Uterus (tissue), 4 donors: ENCODE results near the gene UBR4. TPM values are rescaled to one million over a fixed set of nuclear protein-coding genes. Genes with fewer than 3 reads are reported as not detected.

Experiments used
- DNase-seq, 2 donors: peaks; one replicate each; pipeline ENCODE4 v3.0.0-alpha.2; 2019 to 2020
- H3K27ac ChIP-seq, 2 donors: fragments of 200-600 bp; sonication (generic); 1 replicate in 1 of 2; 2 replicates in 1 of 2; pipeline ENCODE4 v1.5.1; 2016 to 2018
- H3K27me3 ChIP-seq, 2 donors: fragments of 200-600 bp; sonication (generic); one replicate each; pipeline ENCODE4 v1.5.1; 2018 to 2019; ENCODE audit warnings: control low read depth in 1 of 2
- H3K36me3 ChIP-seq, 2 donors: fragments of 200-600 bp; sonication (generic); one replicate each; pipeline ENCODE4 v1.5.1; 2019; ENCODE audit warnings: control low read depth in 1 of 2
- H3K4me1 ChIP-seq, 2 donors: fragments of 200-600 bp; sonication (generic); one replicate each; pipeline ENCODE4 v1.5.1; 2018 to 2019; ENCODE audit warnings: control low read depth in 1 of 2
- H3K4me3 ChIP-seq, 2 donors: fragments of 200-600 bp; sonication (generic); 1 replicate in 1 of 2; 2 replicates in 1 of 2; pipeline ENCODE4 v1.5.1; 2018 to 2019; ENCODE audit warnings: mild to moderate bottlenecking in 1 of 2
- H3K9me3 ChIP-seq, 2 donors: fragments of 200-600 bp; sonication (generic); one replicate each; pipeline ENCODE4 v1.5.1; 2019; ENCODE audit warnings: control low read depth in 1 of 2
- CTCF ChIP-seq, 4 experiments: fragments of 200-600 bp in 2 of 4; fragments of 450-650 bp in 2 of 4; sonication (generic) in 2 of 4; IDR thresholded peaks; one replicate each; pipeline ENCODE4 v1.5.1; 2016 to 2019; ENCODE audit warnings: antibody characterized with exemption in 4 of 4, mild to moderate bottlenecking in 2 of 4, moderate library complexity in 1 of 4
- POLR2A ChIP-seq, 2 donors: fragments of 450-650 bp; IDR thresholded peaks; one replicate each; pipeline ENCODE4 v1.6.1; 2016; ENCODE audit warnings: antibody characterized with exemption in 2 of 2, mild to moderate bottlenecking in 1 of 2, moderate library complexity in 1 of 2
- intact Hi-C: fragments of 100-400 bp; cut with DNase I; formaldehyde crosslinking; loops from one replicate; pipeline ENCODE4 v1.15.1; 2023; ENCODE audit warnings: low total_unique reads
- total RNA-seq, 4 donors: library from RNA; depleted of rRNA in 3 of 4; stranded (reverse); fragments of >200 nt in 3 of 4; gene quantifications; one replicate each; pipeline versions ENCODE4 v1.1.0 to v1.2.4, GENCODE V29; 2014 to 2023
- donor health status: DM: yes; HTN: yes; CAD: no.

The UBR4 gene
- total RNA-seq, 4 donors from 2014 or later: 50.0 to 161 (median 105) TPM

GRCh38 chr1:19254416-19254815 is 44.4 kb upstream of the UBR4 start:
- Histone ChIP-seq H3K4me3 (no peak overlapping the region), H3K36me3 (no peaks in the 10 kb centered on the region), H3K9me3 (no peaks in the 10 kb centered on the region), H3K27ac (no peak overlapping the region), H3K4me1 (peaks cover 0 to 12% of the 10 kb centered on the region in 2 donors), H3K27me3 (no peaks in the 10 kb centered on the region)
- DNase-seq: no peak
- intact Hi-C loops: no loop called here
- TF ChIP-seq CTCF (IDR thresholded peaks at IDR 0.05) (no peak), POLR2A (IDR thresholded peaks at IDR 0.05) (no peak)

DNA sequence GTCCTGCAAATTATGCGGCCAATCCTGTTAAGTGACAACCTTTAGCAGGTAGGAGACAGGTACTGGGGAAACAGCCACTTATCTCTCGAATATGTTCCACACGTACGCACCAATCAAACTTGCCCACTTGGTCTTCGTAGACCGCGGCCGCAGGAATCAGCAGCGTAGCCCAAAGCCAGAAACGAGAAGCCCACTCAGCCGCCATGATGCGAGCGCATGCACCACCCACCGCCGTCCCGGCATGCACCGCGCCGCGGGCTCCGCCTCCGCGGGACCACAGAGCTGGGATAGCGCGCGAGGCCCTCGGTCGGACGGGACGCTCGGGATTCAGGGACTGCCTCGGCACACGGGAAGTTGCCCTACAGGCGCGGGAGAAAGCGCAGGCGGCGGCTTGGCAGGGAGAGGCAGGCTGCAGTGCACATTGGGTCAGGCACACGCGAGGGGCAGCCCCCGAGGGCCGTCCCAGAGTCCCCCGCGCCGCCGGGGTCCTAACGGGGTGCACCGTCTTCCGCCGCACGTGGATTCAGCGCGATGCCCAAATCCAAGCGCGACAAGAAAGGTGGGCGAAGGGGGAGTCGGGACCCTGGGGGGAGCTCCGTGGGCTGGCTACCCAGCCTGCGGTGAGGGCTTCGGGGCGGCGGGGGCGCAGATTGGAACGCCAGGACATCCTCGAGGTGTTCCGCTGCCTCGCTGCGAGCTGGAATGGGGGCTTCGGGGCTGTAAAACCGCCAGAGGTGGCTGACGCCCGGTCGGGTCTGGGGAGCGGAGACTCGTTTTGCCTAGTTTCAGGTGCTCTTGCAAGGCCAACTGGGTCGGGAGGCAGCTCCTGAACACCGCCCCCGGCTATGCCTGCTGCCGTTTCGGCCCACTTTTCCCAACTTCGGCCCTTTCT is 41.5 kb upstream of the UBR4 start, which contains the start of the genes EMC1 and MRTO4:
Gene EMC1, minus strand, starts transcription at position 220 of the 892 bp plus-strand sequence. Its CDS starts 15 bp downstream, at position 205.
Gene MRTO4, plus strand, starts transcription at position 501 of the 892 bp plus-strand sequence. Its CDS starts 31 bp downstream, at position 532.
- H3K27me3 ChIP-seq: no peaks in the 10 kb centered on the region
- peaks cover 0 to 12% of the 10 kb centered on the region in 2 donors for H3K4me1 ChIP-seq
- peak in 2 of 4 experiments; percentile 14 to 39 for TF ChIP-seq CTCF (IDR thresholded peaks at IDR 0.05)
- TF ChIP-seq POLR2A (IDR thresholded peaks at IDR 0.05): peak in 1 of 2 donors; percentile 57
- peak within 1 kb of the TSS; percentile 80 to 82 for H3K4me3 ChIP-seq
- H3K9me3 ChIP-seq: no peaks in the 10 kb centered on the region
- intact Hi-C loops: no loop called here
- DNase-seq: peak; percentile 70 to 88
- peak within 1 kb of the TSS; percentile 93 to 95 for H3K27ac ChIP-seq
- no peaks in the 10 kb centered on the region for H3K36me3 ChIP-seq

DNA sequence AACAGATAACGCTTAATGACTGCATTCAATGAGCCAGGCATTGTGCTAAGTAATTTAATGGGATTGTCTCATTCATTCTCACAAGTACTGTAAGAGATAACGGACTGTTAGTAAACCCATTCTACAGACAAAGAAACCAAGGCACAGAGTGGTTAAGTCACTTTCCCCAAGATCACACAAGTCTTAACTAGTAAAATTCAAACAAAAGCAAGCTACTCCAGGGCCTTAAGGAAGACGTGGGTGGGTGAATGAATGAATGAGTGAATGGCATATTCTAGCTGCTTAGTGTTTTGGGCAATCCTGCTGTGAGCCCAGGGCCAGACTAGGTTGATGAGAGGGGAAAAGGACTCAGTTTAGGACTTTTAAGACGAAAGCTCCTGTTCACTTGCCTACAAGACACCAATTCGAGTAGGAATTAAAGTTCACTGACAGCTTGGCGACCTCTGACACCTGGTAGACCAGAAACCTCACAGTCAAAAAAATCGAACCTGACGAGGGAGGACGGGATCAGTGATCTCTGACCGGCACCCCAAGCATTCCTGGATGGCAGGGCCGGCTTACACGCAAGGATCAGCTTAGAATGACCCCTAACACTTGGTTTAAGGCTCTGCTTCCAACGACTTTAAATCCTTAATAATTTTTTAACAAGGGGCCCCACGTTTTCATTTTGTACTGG is 40.7 kb upstream of the UBR4 start:
- Histone ChIP-seq H3K27ac (peak overlapping the region; percentile 93 to 95), H3K36me3 (no peaks in the 10 kb centered on the region), H3K27me3 (no peaks in the 10 kb centered on the region), H3K9me3 (no peaks in the 10 kb centered on the region), H3K4me3 (peak overlapping the region; percentile 80 to 82), H3K4me1 (peaks cover 0 to 12% of the 10 kb centered on the region in 2 donors)
- intact Hi-C loops: no loop called here
- no peak for DNase-seq
- TF ChIP-seq POLR2A (IDR thresholded peaks at IDR 0.05) (no peak), CTCF (IDR thresholded peaks at IDR 0.05) (no peak)

DNA sequence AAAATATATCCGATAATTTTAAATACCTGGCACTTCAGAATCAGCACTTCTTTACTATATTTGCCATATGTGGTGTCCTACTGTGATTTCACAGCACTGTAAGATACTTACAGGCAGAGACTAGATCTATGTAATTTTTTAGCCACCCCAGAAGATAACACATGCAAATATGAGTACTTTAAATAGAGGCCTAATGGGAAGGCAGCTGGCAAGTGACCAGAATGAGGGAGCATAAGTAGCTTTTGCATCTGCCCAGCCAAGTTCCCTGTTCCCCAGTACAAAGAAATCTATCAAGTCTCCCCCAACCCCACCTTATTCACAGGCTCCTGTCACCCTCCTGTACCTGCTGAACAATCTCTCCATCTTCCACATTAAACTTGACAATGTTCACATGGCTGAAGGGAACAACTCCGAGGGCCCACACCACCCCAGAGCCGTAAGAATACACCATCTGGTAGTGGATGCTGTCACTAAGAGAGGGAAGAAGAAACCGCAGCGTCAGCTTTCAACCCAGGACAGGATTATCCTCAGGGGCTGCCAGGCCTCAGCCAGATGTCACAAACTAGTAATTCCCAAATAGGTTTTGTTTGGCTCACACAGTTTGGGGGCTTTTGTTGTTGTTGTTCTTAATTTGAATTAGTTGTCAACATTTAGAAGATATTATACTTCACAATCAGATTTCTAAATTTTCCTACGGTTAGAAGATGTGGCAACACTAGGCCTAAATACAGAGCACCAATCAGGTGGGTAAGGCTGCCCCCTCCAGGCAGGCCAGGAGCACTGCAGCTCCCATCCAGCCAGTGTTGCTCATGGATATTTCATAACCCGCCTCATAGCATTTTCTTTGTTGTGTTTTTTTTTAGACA is 30.8 kb upstream of the UBR4 start:
- DNase-seq: peak; percentile 52 to 71
- no peaks in the 10 kb centered on the region for H3K9me3 ChIP-seq
- H3K27ac ChIP-seq: peak overlapping the region in 1 of 2 donors; percentile 58
- peak; percentile 76 to 88 (median 84) for TF ChIP-seq CTCF (IDR thresholded peaks at IDR 0.05)
- TF ChIP-seq POLR2A (IDR thresholded peaks at IDR 0.05): no peak
- H3K4me1 ChIP-seq: no peaks in the 10 kb centered on the region
- no peaks in the 10 kb centered on the region for H3K36me3 ChIP-seq
- no peaks in the 10 kb centered on the region for H3K27me3 ChIP-seq
- intact Hi-C loops: no loop called here
- no peak overlapping the region for H3K4me3 ChIP-seq
